Hippocampal formation (tissue), 2 donors: ENCODE measurements around the gene MRGPRX3.
"Not testable (repeated sequence)": the region's sequence is repeated elsewhere in the genome, so short reads cannot be mapped to it uniquely, and the experiment has no call there.

Experiments
- DNase-seq, 2 donors: peaks; one replicate each; lab custom pipeline; 2025; lab: John Stamatoyannopoulos, UW

The MRGPRX3 gene

GRCh38 chr11:18132341-18132740 lies at the start of gene MRGPRX3:
MRGPRX3 (plus strand) TSS chr11:18132571; CDS start chr11:18137203, 4,632 bp downstream.
- DNase-seq: no peak

GRCh38 chr11:18088366-18088765 lies 44.0 kb upstream of the MRGPRX3 start:
- no peak for DNase-seq

- DNase-seq: no peak
These were observed 43.4 kb upstream of the MRGPRX3 start for GRCh38 chr11:18088966-18089365.

- no peak for DNase-seq
These were observed 40.6 kb upstream of the MRGPRX3 start for GRCh38 chr11:18091731-18092130.

- no peak for DNase-seq
These were observed 38.4 kb upstream of the MRGPRX3 start for GRCh38 chr11:18093959-18094358.

- DNase-seq: no peak
These were observed 31.3 kb upstream of the MRGPRX3 start for GRCh38 chr11:18100926-18101656.

- no peak for DNase-seq
These were observed 27.1 kb upstream of the MRGPRX3 start for GRCh38 chr11:18105086-18105801.

- peak; percentile 76 to 78 for DNase-seq
These were observed 26.4 kb upstream of the MRGPRX3 start, which contains the start of gene SAAL1 for GRCh38 chr11:18105802-18106574. SAAL1 (minus strand) TSS chr11:18106082; CDS start chr11:18106041, 41 bp downstream.

GRCh38 chr11:18106688-18107087 lies 25.7 kb upstream of the MRGPRX3 start:
- no peak for DNase-seq

GRCh38 chr11:18108254-18108653 lies 24.1 kb upstream of the MRGPRX3 start:
- DNase-seq: no peak

GRCh38 chr11:18111005-18111404 lies 21.4 kb upstream of the MRGPRX3 start:
- no peak for DNase-seq

- peak; percentile 31 to 44 for DNase-seq
These were observed 16.8 kb upstream of the MRGPRX3 start for GRCh38 chr11:18115360-18116127.

GRCh38 chr11:18121331-18121828 lies 11.0 kb upstream of the MRGPRX3 start:
- DNase-seq: not testable (repeated sequence)

GRCh38 chr11:18131115-18131514 lies 1.3 kb upstream of the MRGPRX3 start:
- not testable (repeated sequence) for DNase-seq

- DNase-seq: no peak
These were observed 2.9 kb downstream of the MRGPRX3 start for GRCh38 chr11:18135308-18135707.

GRCh38 chr11:18137186-18137800 lies 4.9 kb downstream of the MRGPRX3 start:
- no peak for DNase-seq

- DNase-seq: no peak
These were observed 7.8 kb downstream of the MRGPRX3 start for GRCh38 chr11:18140145-18140544.

GRCh38 chr11:18144243-18144642 lies 11.9 kb downstream of the MRGPRX3 start:
- no peak for DNase-seq

- no peak for DNase-seq
These were observed 12.7 kb downstream of the MRGPRX3 start for GRCh38 chr11:18145025-18145424.

GRCh38 chr11:18145837-18146236 lies 13.5 kb downstream of the MRGPRX3 start:
- no peak for DNase-seq

GRCh38 chr11:18151581-18151980 lies 19.2 kb downstream of the MRGPRX3 start:
- no peak for DNase-seq
